PFSK-1 (cell line): ENCODE data around the gene BECN2.

Experiments used
- POLR2AphosphoS5 ChIP-seq: IDR thresholded peaks from 2 replicates; pipeline ENCODE4 v1.6.1; 2012; ENCODE audit warnings: low read depth, mild to moderate bottlenecking, control low read depth, low read length, moderate library complexity
- SIN3A ChIP-seq: IDR thresholded peaks from 2 replicates; pipeline ENCODE4 v1.6.1; 2012; ENCODE audit warnings: mild to moderate bottlenecking, low read length, moderate library complexity, borderline replicate concordance; ENCODE audit not compliant: insufficient read depth
- TAF1 ChIP-seq: IDR thresholded peaks from 2 replicates; pipeline ENCODE4 v1.6.1; 2012; ENCODE audit warnings: low read length, control low read depth, borderline replicate concordance; ENCODE audit not compliant: insufficient read depth
- TF ChIP-seq, protein P1 (sequence below), 2 experiments: IDR thresholded peaks; 2 replicates each; pipeline versions ENCODE4 v1.6.1 to v1.8.0; 2011 to 2012; ENCODE audit warnings: low read depth in 2 of 2, low read length in 2 of 2, control low read depth in 1 of 2, inconsistent platforms in 1 of 2, mild to moderate bottlenecking in 1 of 2, moderate library complexity in 1 of 2; ENCODE audit not compliant: insufficient read depth in 1 of 2

DNA sequence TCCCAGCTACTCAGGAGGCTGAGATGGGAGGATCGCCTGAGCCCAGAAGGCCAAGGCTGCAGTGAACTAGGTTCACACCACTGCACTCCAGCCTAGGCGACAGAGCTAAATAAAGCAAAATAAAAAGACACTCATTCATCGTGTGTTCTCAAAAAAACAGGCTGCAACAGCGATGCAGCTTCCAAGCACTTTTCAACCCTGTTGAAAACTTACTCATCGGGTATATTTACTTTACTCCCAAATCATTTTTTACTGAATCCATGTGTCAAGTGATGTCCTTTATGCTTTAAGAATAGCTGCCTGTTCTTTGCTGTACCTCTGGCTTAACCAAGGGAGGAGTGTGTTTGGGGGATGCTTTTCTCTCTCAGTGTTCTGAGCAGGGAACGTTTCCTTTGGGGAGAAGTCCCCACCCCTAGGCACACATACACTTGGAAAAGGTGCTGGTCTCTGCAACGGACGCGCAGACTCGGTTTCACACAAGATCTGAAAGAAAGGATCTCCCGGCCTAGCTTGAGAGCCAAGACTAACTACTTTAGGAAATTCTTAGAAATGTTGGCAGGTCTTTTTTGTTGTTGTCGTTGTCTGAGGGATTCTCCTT is 39.9 kb downstream of the BECN2 start:
- TF ChIP-seq, protein P1, sequence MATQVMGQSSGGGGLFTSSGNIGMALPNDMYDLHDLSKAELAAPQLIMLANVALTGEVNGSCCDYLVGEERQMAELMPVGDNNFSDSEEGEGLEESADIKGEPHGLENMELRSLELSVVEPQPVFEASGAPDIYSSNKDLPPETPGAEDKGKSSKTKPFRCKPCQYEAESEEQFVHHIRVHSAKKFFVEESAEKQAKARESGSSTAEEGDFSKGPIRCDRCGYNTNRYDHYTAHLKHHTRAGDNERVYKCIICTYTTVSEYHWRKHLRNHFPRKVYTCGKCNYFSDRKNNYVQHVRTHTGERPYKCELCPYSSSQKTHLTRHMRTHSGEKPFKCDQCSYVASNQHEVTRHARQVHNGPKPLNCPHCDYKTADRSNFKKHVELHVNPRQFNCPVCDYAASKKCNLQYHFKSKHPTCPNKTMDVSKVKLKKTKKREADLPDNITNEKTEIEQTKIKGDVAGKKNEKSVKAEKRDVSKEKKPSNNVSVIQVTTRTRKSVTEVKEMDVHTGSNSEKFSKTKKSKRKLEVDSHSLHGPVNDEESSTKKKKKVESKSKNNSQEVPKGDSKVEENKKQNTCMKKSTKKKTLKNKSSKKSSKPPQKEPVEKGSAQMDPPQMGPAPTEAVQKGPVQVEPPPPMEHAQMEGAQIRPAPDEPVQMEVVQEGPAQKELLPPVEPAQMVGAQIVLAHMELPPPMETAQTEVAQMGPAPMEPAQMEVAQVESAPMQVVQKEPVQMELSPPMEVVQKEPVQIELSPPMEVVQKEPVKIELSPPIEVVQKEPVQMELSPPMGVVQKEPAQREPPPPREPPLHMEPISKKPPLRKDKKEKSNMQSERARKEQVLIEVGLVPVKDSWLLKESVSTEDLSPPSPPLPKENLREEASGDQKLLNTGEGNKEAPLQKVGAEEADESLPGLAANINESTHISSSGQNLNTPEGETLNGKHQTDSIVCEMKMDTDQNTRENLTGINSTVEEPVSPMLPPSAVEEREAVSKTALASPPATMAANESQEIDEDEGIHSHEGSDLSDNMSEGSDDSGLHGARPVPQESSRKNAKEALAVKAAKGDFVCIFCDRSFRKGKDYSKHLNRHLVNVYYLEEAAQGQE (IDR thresholded peaks at IDR 0.05; ENCODE audit: insufficient read depth in 1 of 2, low read depth in 2 of 2, low read length in 2 of 2): no peak
- TF ChIP-seq SIN3A: no peak
- no peak for TF ChIP-seq TAF1
- TF ChIP-seq POLR2AphosphoS5: no peak
